Measurements from ENCODE around the gene DDA1. TPM values are rescaled to one million over a fixed set of nuclear protein-coding genes. Genes with fewer than 3 reads are reported as not detected.

DDA1 gene
- total RNA-seq, 1 experiment from 2014 or later, result 55.6 TPM

DNA sequence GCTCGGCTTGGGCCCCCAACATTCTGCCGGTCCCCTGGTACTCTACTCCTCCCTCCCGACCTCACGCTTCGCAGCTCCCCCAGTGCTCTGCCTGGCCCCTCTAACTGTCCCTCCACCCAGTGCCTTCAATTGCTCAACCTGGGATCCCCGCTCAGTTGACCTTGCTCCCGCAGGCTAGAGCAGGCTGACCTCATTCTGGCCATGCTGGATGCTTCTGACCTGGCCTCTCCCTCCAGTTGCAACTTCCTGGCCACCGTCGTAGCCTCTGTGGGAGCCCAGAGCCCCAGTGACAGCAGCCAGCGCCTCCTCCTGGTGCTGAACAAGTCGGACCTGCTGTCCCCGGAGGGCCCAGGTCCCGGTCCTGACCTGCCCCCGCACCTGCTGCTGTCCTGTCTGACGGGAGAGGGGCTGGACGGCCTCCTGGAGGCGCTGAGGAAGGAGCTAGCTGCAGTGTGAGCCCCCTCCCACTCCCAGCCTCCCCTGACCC is 31.6 kb downstream of the DDA1 start:
- Histone ChIP-seq H3K36me3 (ENCODE audit: control insufficient read depth, insufficient read depth, low read length) (no peaks in the 10 kb centered on the region), H3K27me3 (replicated peaks; ENCODE audit: control insufficient read depth, insufficient read depth, low read length) (no peaks in the 10 kb centered on the region), H3K4me1 (0 out of 2 replicates have a peak, but pooled peaks cover 5% of the 10 kb centered on the region), H3K9me3 (no peaks in the 10 kb centered on the region), H3K4me3 (ENCODE audit: low read depth, low read length) (no peak overlapping the region)
- Mint-ChIP-seq H3K4me1 (ENCODE audit: low read depth, unreplicated experiment) (no peaks in the 10 kb centered on the region), H3K36me3 (ENCODE audit: insufficient read depth, unreplicated experiment) (peaks cover 38% of the 10 kb centered on the region), H3K27me3 (ENCODE audit: insufficient read depth, unreplicated experiment) (no peaks in the 10 kb centered on the region), H3K9me3 (ENCODE audit: unreplicated experiment) (no peaks in the 10 kb centered on the region), H3K4me3 (ENCODE audit: unreplicated experiment) (no peak overlapping the region), H3K27ac (ENCODE audit: unreplicated experiment) (no peak overlapping the region)
- ChIA-PET POLR2A (no interaction called here), CTCF (no interaction called here)
- intact Hi-C loops (cut with micrococcal nuclease; ENCODE audit: unreplicated experiment), result no loop called here
- no peak for DNase-seq
- BruUV-seq (replicated peaks), result no TSS peak
- TF ChIP-seq, protein P1, sequence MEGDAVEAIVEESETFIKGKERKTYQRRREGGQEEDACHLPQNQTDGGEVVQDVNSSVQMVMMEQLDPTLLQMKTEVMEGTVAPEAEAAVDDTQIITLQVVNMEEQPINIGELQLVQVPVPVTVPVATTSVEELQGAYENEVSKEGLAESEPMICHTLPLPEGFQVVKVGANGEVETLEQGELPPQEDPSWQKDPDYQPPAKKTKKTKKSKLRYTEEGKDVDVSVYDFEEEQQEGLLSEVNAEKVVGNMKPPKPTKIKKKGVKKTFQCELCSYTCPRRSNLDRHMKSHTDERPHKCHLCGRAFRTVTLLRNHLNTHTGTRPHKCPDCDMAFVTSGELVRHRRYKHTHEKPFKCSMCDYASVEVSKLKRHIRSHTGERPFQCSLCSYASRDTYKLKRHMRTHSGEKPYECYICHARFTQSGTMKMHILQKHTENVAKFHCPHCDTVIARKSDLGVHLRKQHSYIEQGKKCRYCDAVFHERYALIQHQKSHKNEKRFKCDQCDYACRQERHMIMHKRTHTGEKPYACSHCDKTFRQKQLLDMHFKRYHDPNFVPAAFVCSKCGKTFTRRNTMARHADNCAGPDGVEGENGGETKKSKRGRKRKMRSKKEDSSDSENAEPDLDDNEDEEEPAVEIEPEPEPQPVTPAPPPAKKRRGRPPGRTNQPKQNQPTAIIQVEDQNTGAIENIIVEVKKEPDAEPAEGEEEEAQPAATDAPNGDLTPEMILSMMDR (IDR thresholded peaks at IDR 0.05; ENCODE audit: insufficient read depth in 1 of 2, low read depth in 1 of 2, low read length in 1 of 2, severe bottlenecking in 1 of 2, unreplicated experiment in 1 of 2), result no peak

DNA sequence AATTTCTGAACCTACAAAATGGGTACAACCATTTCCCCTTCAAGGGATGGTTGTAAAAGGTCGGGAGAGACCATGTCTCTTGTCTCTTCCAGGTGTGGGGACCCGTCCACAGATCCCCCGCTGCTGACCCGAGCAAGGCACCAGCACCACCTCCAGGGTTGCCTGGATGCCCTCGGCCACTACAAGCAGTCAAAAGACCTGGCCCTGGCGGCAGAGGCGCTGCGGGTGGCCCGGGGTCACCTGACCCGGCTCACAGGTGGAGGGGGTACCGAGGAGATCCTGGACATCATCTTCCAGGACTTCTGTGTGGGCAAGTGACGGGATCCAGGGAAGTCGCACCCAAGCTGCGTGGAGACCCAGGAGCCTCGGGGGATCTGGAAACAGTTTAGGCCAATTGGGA is 32.0 kb downstream of the DDA1 start:
- Mint-ChIP-seq H3K36me3 (ENCODE audit: insufficient read depth, unreplicated experiment) (peaks cover 37% of the 10 kb centered on the region), H3K27ac (ENCODE audit: unreplicated experiment) (no peak overlapping the region), H3K4me3 (ENCODE audit: unreplicated experiment) (no peak overlapping the region), H3K9me3 (ENCODE audit: unreplicated experiment) (no peaks in the 10 kb centered on the region), H3K4me1 (ENCODE audit: low read depth, unreplicated experiment) (no peaks in the 10 kb centered on the region), H3K27me3 (ENCODE audit: insufficient read depth, unreplicated experiment) (no peaks in the 10 kb centered on the region)
- intact Hi-C loops (cut with micrococcal nuclease; ENCODE audit: unreplicated experiment), result no loop called here
- TF ChIP-seq, protein P1 (IDR thresholded peaks at IDR 0.05; ENCODE audit: insufficient read depth in 1 of 2, low read depth in 1 of 2, low read length in 1 of 2, severe bottlenecking in 1 of 2, unreplicated experiment in 1 of 2), result no peak
- ChIA-PET POLR2A (no interaction called here), CTCF (no interaction called here)
- no peak for DNase-seq
- H3K4me3 ChIP-seq (ENCODE audit: low read depth, low read length), result no peak overlapping the region
- no peaks in the 10 kb centered on the region for H3K36me3 ChIP-seq (ENCODE audit: control insufficient read depth, insufficient read depth, low read length)
- H3K9me3 ChIP-seq, result no peaks in the 10 kb centered on the region
- 0 out of 2 replicates have a peak, but pooled peaks cover 5% of the 10 kb centered on the region for H3K4me1 ChIP-seq
- BruUV-seq (replicated peaks), result no TSS peak
- no peaks in the 10 kb centered on the region for H3K27me3 ChIP-seq (replicated peaks; ENCODE audit: control insufficient read depth, insufficient read depth, low read length)

GRCh38 chr19:17341845-17342244 is 32.5 kb downstream of the DDA1 start:
- Histone ChIP-seq H3K4me3 (ENCODE audit: low read depth, low read length) (no peak overlapping the region), H3K27me3 (replicated peaks; ENCODE audit: control insufficient read depth, insufficient read depth, low read length) (no peaks in the 10 kb centered on the region), H3K9me3 (no peaks in the 10 kb centered on the region), H3K36me3 (ENCODE audit: control insufficient read depth, insufficient read depth, low read length) (no peaks in the 10 kb centered on the region), H3K4me1 (0 out of 2 replicates have a peak, but pooled peaks cover 5% of the 10 kb centered on the region)
- CTCF ChIA-PET, result no interaction called here
- Mint-ChIP-seq H3K27ac (ENCODE audit: unreplicated experiment) (no peak overlapping the region), H3K4me3 (ENCODE audit: unreplicated experiment) (no peak overlapping the region), H3K36me3 (ENCODE audit: insufficient read depth, unreplicated experiment) (peaks cover 33% of the 10 kb centered on the region), H3K4me1 (ENCODE audit: low read depth, unreplicated experiment) (no peaks in the 10 kb centered on the region), H3K9me3 (ENCODE audit: unreplicated experiment) (no peaks in the 10 kb centered on the region), H3K27me3 (ENCODE audit: insufficient read depth, unreplicated experiment) (no peaks in the 10 kb centered on the region)
- POLR2A ChIA-PET, result no interaction called here
- TF ChIP-seq, protein P1 (IDR thresholded peaks at IDR 0.05; ENCODE audit: insufficient read depth in 1 of 2, low read depth in 1 of 2, low read length in 1 of 2, severe bottlenecking in 1 of 2, unreplicated experiment in 1 of 2), result no peak
- no TSS peak for BruUV-seq (replicated peaks)
- intact Hi-C loops (cut with micrococcal nuclease; ENCODE audit: unreplicated experiment), result no loop called here
- DNase-seq, result no peak

All from Caco-2 (cell line).